Gastroesophageal sphincter (tissue), 3 donors: Measurements from ENCODE around the gene KRT15.

Experiments
- CTCF ChIP-seq, 4 experiments: fragments of 200-600 bp in 2 of 4; fragments of 450-650 bp in 2 of 4; sonication (generic) in 1 of 4; IDR thresholded peaks; one replicate each; pipeline ENCODE4 v1.5.1; 2017 to 2019; ENCODE audit warnings: antibody characterized with exemption in 4 of 4, mild to moderate bottlenecking in 2 of 4, moderate library complexity in 2 of 4
- EP300 ChIP-seq: sonication (generic); formaldehyde crosslinking; IDR thresholded peaks from one replicate; pipeline ENCODE4 v1.6.1; 2017; ENCODE audit warnings: antibody characterized with exemption, mild to moderate bottlenecking
- POLR2A ChIP-seq, 2 donors: fragments of 450-650 bp; IDR thresholded peaks; one replicate each; pipeline ENCODE4 v1.6.1; 2017; ENCODE audit warnings: antibody characterized with exemption in 2 of 2, mild to moderate bottlenecking in 2 of 2, moderate library complexity in 1 of 2
- POLR2AphosphoS5 ChIP-seq: sonication (generic); formaldehyde crosslinking; IDR thresholded peaks from one replicate; pipeline ENCODE4 v1.6.1; 2017; ENCODE audit warnings: antibody characterized with exemption

- TF ChIP-seq POLR2A (IDR thresholded peaks at IDR 0.05) (no peak), CTCF (IDR thresholded peaks at IDR 0.05) (no peak), POLR2AphosphoS5 (no peak), EP300 (no peak)
These were observed 32.4 kb downstream of the KRT15 start for GRCh38 chr17:41486316-41486715.
